ENCODE data around the gene WDR88.

GRCh38 chr19:33111587-33111986, 20.3 kb upstream of the WDR88 start:
- TF ChIP-seq CTCF (IDR thresholded peaks at IDR 0.05) = no peak
- no peak for TF ChIP-seq EP300 (IDR thresholded peaks at IDR 0.05)
- no peak for TF ChIP-seq POLR2A (IDR thresholded peaks at IDR 0.05)

Measured in ovary (tissue), 3 donors.